B cell (primary cell): ENCODE results near the gene DQX1.

Source experiments
- CTCF ChIP-seq: fragments of 200-600 bp; IDR thresholded peaks from one replicate; pipeline ENCODE4 v1.8.0; 2022; ENCODE audit warnings: antibody characterized with exemption, mild to moderate bottlenecking
- EZH2 ChIP-seq: IDR thresholded peaks from 2 replicates; pipeline ENCODE4 v1.6.1; 2012; ENCODE audit warnings: borderline replicate concordance, low read depth, mild to moderate bottlenecking, moderate library complexity, low read length; ENCODE audit not compliant: insufficient read depth, poor library complexity, severe bottlenecking

GRCh38 chr2:74537140-74537539, 11.1 kb upstream of the DQX1 start:
- TF ChIP-seq CTCF (no peak), EZH2 (no peak)
